GM18909 (cell line): ENCODE results near the gene KRTAP12-3.

Source experiments
- ATAC-seq: cut with Tn5 transposase; IDR thresholded peaks from one replicate; pipeline ENCODE4 v1.9.1; 2021; ENCODE audit warnings: mild to moderate bottlenecking; ENCODE audit not compliant: unreplicated experiment, poor library complexity

The KRTAP12-3 gene

DNA sequence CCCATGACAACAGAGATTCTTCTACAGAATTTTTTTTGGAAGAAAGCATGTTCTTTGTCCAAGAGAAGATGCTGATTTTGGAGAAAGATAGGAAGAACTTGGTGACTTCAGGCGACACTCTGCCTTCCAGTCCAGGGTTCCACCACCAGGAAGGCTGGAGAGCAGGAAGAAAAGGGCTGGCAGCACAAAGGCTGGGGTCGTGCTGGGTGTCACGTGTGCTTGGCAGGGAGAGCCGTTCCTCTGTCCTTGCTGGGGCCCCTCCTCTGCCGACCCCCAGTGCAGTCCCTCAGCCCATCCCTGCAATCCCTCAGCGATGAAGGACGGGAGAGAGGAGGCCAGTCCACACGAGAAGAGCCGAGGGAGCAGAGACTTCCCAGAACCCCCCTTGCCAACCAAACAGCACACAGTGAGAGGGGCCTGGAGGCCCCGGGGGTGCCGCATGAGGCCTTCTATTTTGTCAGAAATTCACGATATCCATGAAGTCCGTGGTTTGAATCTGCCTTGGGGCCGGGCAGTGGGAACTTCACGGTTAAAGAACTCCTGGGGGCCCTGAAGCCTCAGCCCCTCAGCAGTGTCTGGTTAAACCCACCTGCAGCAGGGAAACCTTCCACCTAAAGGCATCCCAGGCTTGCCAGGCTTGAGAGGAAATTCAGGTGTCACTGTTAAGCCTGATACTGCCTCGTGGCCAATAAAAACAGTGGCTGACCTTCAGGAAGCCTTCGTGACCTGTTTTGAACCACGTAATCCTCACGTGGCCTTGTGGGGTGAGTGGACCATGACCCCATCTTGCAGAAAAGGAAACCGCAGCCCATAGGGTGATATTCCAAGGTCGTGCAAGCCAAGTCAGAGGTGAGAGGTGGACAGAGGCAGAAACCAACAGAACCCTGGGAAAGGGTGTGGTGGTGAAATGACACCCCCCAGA is 42.6 kb downstream of the KRTAP12-3 start:
- ATAC-seq: no peak

DNA sequence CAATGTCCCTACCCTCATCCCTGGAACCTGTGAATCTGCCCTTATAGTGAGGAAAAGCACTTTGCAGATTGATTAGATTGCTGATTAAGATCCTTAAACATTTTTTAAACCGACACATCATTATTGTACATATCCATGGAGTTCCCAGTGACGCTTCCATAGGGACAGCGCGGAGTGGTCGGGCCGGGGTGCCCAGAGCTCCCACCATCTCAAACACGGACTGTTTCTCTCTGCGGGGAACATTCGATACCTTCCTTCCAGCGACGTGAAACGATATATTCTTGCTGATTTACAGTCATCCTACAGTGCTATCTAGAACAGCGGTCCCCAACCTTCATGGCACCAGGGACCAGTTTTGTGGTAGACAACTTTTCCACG is 43.3 kb downstream of the KRTAP12-3 start:
- ATAC-seq: no peak

DNA sequence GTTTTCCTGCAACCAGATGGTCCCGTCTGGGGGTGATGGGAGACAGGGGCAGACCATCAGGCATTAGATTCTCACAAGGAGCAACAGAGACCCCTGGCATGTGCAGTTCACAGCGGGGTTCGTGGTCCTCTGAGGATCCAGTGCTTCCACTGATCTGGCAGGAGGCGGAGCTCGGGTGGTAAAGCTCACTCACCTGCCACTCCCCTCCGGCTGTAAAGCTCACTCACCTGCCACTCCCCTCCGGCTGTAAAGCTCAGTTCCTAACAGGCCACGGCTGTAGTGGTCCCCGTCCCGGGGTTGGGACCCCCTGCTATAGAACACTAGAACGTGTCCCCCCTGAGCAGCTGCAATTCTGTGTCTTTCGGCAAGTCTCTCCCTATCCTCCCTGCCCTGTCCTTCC is 43.8 kb downstream of the KRTAP12-3 start:
- no peak for ATAC-seq

DNA sequence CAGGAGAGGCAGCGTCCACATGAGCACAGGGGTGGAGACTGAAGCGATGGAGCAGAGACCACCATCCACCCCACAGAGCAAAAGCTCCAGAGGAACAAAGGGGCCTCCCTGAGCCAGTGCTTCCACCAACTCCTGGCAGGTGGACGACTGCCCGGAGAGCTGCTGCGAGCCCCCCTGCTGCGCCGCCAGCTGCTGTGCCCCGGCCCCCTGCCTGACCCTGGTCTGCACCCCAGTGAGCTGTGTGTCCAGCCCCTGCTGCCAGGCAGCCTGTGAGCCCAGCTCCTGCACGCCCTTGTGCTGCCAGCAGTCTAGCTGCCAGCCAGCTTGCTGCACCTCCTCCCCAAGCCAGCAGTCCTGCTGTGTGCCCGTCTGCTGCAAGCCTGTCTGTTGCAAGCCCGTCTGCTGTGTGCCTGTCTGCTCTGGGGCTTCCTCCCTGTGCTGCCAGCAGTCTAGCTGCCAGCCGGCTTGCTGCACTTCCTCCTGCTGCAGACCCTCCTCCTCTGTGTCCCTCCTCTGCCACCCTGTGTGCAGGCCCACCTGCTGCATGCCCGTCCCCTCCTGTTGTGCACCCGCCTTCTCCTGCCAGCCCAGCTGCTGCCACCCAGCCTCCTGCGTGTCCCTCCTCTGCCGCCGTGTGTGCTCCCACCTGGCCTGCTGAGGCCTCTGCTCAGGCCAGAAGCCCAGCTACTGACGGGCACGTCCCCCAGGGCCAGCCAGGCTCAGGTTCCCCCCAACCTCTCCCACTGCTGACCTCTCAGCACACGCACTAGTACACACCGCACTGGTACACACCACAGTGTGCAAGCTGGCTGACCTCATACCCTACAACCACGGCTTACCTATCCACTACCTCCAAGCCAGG is 44.6 kb downstream of the KRTAP12-3 start:
- ATAC-seq: no peak

- no peak for ATAC-seq
Observed at GRCh38 chr21:44702973-44703730, 45.4 kb downstream of the KRTAP12-3 start.

DNA sequence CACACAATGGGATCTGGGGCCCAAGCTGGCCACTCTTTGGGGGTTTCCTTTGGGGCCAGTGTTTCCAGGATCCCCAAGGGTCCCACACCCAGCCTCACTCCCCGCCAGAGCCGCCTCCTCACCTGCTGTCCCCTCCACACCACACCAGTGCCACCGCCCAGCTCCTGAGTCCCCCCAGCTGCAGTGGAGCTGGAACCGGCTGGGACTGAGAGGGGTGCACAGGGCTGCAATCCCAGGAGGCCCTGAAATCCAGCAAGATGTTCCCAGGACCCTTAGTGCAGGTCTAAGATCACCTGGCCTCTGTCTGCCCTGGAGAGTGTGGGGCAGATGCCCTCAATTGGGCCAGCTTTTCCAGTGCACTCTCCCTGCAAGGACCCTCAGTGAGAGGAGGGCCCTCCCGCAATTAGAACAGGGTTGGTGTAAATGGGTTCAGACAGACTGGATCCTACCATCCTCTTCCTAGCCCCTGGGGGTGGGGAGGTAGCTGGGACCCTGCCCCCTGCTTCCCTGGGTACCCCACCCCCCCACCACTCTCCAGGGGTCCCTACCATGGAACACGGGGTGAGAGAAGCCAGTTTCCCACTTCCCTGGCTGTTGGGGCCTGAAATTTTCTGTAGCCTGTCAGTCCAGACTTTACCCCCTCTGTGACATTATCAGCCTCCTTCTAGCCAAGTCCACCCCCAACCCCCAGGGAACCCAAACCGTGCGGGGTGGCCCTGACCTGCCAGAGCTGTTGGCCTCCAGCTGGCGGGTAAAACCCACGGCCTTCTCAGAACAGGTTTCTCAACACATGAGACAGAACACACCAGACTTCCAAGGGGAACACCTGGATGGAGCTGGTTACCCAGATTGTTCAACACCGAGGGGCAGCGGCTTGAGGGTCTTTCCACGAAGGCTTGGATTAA is 46.3 kb downstream of the KRTAP12-3 start:
- no peak for ATAC-seq

DNA sequence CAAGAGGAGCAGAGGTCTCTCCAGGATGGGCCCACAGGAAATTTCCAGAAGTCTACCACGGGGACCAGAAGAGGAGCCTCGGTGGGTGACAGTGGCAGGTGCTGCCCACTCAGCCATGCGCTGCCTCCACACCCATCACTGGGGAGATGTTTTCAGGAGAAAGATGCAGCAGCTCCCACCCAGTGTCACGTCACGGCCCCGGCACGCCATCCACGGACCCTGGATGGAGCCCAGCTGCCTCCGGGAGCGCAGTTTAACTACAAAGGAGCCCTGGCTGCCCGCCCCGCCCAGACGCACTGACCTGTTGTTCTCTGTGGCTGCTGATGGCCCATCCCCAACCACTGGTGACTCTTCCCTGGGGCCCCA is 46.9 kb downstream of the KRTAP12-3 start:
- no peak for ATAC-seq

- no peak for ATAC-seq
Observed at GRCh38 chr21:44706026-44706705, 48.4 kb downstream of the KRTAP12-3 start.

DNA sequence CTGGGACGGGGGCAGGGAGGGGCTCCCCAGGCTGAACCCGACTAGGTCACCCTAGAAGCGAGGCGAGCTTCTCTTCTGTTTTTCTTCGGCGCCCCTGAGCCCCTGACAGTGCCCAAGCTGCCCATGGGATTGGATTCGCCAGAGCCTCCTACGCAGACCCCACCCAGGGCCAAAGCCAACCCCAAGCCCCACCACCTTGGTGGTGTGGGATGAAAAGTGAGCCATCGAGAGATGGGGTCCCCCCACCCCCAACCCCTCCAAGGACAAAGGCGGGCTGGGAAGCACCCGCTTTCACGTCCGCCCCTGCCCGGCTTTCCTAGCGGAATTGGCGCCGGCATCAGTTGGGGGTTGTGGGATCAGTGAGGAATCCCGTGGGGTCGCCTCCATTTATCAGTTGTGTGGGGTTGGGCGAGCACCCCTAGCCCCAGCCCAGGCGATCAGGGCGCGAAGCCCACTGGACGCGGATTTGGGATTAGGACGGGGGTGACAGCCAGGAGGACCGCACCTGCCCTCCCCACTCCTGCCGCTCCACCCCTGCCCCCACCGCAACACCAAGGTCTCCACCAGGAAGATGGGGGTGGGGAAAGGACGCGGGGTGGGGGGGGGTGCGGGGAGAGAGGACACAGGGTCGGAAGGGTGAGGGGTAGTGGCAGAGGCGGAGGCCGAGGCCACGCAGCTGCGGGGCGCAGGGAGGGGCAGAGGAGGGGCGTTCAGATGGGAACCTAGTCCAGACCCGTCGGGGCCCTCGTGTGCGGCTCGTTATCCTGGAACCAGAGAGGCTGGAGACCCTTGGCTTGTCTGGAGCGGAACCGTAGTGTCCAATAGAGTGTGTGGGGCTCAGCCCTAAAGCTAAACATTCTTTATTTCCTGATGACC is 49.2 kb downstream of the KRTAP12-3 start:
- no peak for ATAC-seq
